Lower leg skin (tissue), 3 donors: Measurements from ENCODE around the gene ODC1.

ENCODE experiments used
- CTCF ChIP-seq, 3 donors: fragments of 450-650 bp; IDR thresholded peaks; one replicate each; pipeline ENCODE4 v1.5.1; 2016; ENCODE audit warnings: antibody characterized with exemption in 3 of 3, mild to moderate bottlenecking in 3 of 3, moderate library complexity in 2 of 3
- POLR2A ChIP-seq, 2 donors: fragments of 450-650 bp; IDR thresholded peaks; one replicate each; pipeline ENCODE4 v1.6.1; 2016 to 2017; ENCODE audit warnings: antibody characterized with exemption in 2 of 2, mild to moderate bottlenecking in 1 of 2, moderate library complexity in 1 of 2

DNA sequence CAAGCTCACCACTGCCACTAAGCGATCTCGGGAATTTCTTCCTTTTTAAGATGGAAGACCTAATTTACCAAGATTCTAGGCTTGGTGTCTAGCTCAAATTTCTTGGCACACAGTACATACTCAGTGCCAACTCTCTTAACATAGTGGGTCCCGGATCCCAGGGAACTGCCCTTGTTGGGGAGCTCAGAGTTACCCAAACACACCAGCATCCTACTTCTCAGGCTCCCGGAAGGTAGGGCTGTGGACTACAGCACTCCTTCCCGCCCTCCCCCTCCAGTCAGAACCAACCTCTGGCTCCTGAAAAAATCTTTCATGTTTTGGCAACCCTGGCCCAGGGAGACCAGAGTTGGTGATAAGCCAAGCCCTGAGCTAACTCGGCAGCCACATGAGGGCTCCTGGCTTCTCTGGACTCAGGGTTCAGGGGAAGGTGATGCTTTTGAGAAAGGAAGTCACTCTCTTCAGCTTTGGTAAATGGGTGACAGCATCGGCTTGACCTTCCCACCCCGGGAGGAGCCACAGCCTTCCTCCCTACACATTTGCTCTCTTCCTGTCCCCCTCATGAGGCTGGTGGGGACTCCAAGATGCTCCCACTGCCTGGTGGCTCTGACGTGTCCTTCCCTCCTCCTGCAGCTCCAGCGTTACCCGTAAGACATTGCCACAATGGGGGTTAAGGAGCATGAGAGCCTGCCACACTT lies 8.8 kb downstream of the ODC1 start:
- TF ChIP-seq CTCF (IDR thresholded peaks at IDR 0.05) (no peak), POLR2A (IDR thresholded peaks at IDR 0.05) (no peak)
